Trophoblast cell (in vitro differentiated cells and primary cell): ENCODE measurements around the gene EP400.

Experiments
- DNase-seq, 2 donors: peaks; one replicate each; pipeline ENCODE4 v3.0.0-alpha.2; 2016
- H2AFZ ChIP-seq: 2 replicates; pipeline ENCODE4 v1.6.1; 2013; ENCODE audit warnings: low read length, moderate library complexity, mild to moderate bottlenecking; ENCODE audit not compliant: insufficient read depth, poor library complexity
- H2AK5ac ChIP-seq: 2 replicates; pipeline ENCODE4 v1.6.1; 2013; ENCODE audit warnings: mild to moderate bottlenecking, low read length
- H2BK120ac ChIP-seq: 2 replicates; pipeline ENCODE4 v1.6.1; 2013; ENCODE audit warnings: low read length, mild to moderate bottlenecking, moderate library complexity; ENCODE audit not compliant: insufficient read depth, poor library complexity
- H2BK12ac ChIP-seq: 2 replicates; pipeline ENCODE4 v1.6.1; 2013; ENCODE audit warnings: mild to moderate bottlenecking, low read length, moderate library complexity
- H2BK5ac ChIP-seq: 2 replicates; pipeline ENCODE4 v1.6.1; 2013; ENCODE audit warnings: low read length, low read depth, moderate library complexity, mild to moderate bottlenecking; ENCODE audit not compliant: poor library complexity
- H3K14ac ChIP-seq: 2 replicates; pipeline ENCODE4 v1.6.1; 2013; ENCODE audit warnings: mild to moderate bottlenecking, low read length
- H3K18ac ChIP-seq: 2 replicates; pipeline ENCODE4 v1.6.1; 2013; ENCODE audit warnings: mild to moderate bottlenecking, low read length
- H3K23ac ChIP-seq: 2 replicates; pipeline ENCODE4 v1.6.1; 2013; ENCODE audit warnings: low read length
- H3K27ac ChIP-seq: 2 replicates; pipeline ENCODE4 v1.5.1; 2013; ENCODE audit warnings: low read depth, mild to moderate bottlenecking, inconsistent platforms, low read length, moderate library complexity
- H3K27me3 ChIP-seq: 2 replicates; pipeline ENCODE4 v1.6.1; 2013; ENCODE audit warnings: inconsistent platforms, mild to moderate bottlenecking, low read length, moderate library complexity; ENCODE audit not compliant: insufficient read depth
- H3K36me3 ChIP-seq, 2 experiments: 1 replicate in 1 of 2; 2 replicates in 1 of 2; pipeline ENCODE4 v1.6.1; 2013; ENCODE audit warnings: low read length in 2 of 2, mild to moderate bottlenecking in 2 of 2, moderate library complexity in 1 of 2; ENCODE audit not compliant: insufficient read depth in 2 of 2, control insufficient read depth in 1 of 2
- H3K4ac ChIP-seq: 2 replicates; pipeline ENCODE4 v1.6.1; 2013; ENCODE audit warnings: low read depth, mild to moderate bottlenecking, low read length, moderate library complexity
- H3K4me1 ChIP-seq, 2 experiments: 1 replicate in 1 of 2; 2 replicates in 1 of 2; pipeline ENCODE4 v1.6.1; 2013; ENCODE audit warnings: low read length in 2 of 2, mild to moderate bottlenecking in 2 of 2, moderate library complexity in 1 of 2; ENCODE audit not compliant: insufficient read depth in 2 of 2, control insufficient read depth in 1 of 2
- H3K4me2 ChIP-seq: 2 replicates; pipeline ENCODE4 v1.6.1; 2013; ENCODE audit warnings: inconsistent platforms, mild to moderate bottlenecking, low read length, moderate library complexity
- H3K4me3 ChIP-seq: 2 replicates; pipeline ENCODE4 v1.5.1; 2013; ENCODE audit warnings: mild to moderate bottlenecking, low read depth, low read length, inconsistent platforms
- H3K79me1 ChIP-seq: one replicate; pipeline ENCODE4 v1.6.1; 2013; ENCODE audit warnings: low read length
- H3K79me2 ChIP-seq: 2 replicates; pipeline ENCODE4 v1.6.1; 2013; ENCODE audit warnings: low read length, mild to moderate bottlenecking; ENCODE audit not compliant: control insufficient read depth, insufficient read depth, poor library complexity
- H3K9ac ChIP-seq: 2 replicates; pipeline ENCODE4 v1.6.1; 2013; ENCODE audit warnings: mild to moderate bottlenecking, low read length
- H3K9me3 ChIP-seq: 2 replicates; pipeline ENCODE4 v1.6.1; 2013; ENCODE audit warnings: low read depth, mild to moderate bottlenecking, control low read depth, inconsistent platforms, low read length; ENCODE audit not compliant: insufficient read depth
- H4K12ac ChIP-seq: 2 replicates; pipeline ENCODE4 v1.6.1; 2013; ENCODE audit warnings: low read depth, mild to moderate bottlenecking, low read length, moderate library complexity
- H4K8ac ChIP-seq: 2 replicates; pipeline ENCODE4 v1.6.1; 2013; ENCODE audit warnings: low read depth, mild to moderate bottlenecking, low read length, moderate library complexity
- H4K91ac ChIP-seq: one replicate; pipeline ENCODE4 v1.6.1; 2013; ENCODE audit warnings: low read depth, mild to moderate bottlenecking, low read length, moderate library complexity
- WGBS: extraction: QIAGEN DNeasy Blood & Tissue Kit; methylation state at CpG from one replicate; pipeline ENCODE4 v1.1.7; 2013; ENCODE audit warnings: missing lambda C conversion rate; ENCODE audit not compliant: insufficient read length, insufficient coverage; ENCODE audit errors: extremely low coverage; 5-methylcytosine and 5-hydroxymethylcytosine counted together

EP400 gene

DNA sequence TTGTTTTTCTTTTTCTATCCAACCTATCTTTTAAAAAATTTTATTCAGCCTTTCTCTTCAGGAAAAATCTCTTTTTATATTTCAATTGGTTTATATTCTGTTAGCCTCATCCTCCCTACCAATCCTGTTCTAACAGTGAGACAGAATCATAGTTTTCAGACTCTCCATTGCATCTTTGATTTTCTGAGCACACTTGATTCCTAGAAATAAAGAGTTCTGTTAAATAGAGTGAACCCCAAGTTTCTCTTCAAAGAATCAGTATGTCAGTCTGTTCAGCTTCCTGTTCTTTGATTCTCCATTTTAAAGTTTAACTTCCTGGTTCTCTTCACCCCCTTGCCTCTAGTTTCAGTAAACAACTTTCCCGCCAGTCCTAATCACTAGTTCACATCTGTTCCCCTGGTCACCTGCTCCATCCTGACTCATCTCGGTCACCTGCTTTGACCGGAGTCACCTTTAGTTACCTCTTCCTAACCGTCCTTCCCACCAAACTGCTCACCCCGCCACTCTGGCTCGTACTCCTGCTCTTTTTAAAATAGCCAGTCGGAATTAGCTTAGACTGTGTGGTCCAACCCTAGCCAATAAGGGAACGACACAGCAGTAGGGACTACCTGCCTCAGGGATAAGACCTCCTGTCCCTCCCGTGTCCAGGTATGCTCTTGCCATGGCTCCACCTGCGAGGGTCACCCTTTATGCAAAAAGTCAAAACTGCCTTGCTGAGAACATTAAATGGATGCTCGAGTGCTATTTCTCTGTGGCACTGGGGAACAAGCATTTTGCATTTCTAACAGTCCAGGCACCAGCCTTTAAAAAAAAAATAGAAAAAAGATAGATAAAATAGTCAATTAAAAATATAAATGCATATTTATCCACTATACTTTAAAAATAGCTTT is 146.0 kb downstream of the EP400 start:
- no CpG with 5 or more reads among the region's 11 CpGs for WGBS
- DNase-seq, result peak in 1 of 2 donors; percentile 25
- H4K8ac ChIP-seq, result no peak overlapping the region
- no peak overlapping the region for H3K4ac ChIP-seq
- H3K79me1 ChIP-seq, result no peaks in the 10 kb centered on the region
- no peaks in the 10 kb centered on the region for H3K4me1 ChIP-seq
- H3K14ac ChIP-seq, result no peak overlapping the region
- H3K36me3 ChIP-seq, result peaks cover 31 to 32% of the 10 kb centered on the region in 2 experiments
- no peak overlapping the region for H3K18ac ChIP-seq
- H4K91ac ChIP-seq, result no peak overlapping the region
- no peak overlapping the region for H2BK5ac ChIP-seq
- no peak overlapping the region for H3K23ac ChIP-seq
- peaks cover 5% of the 10 kb centered on the region for H3K9me3 ChIP-seq
- H4K12ac ChIP-seq, result no peak overlapping the region
- H3K79me2 ChIP-seq, result no peaks in the 10 kb centered on the region
- no peak overlapping the region for H3K4me3 ChIP-seq
- no peak overlapping the region for H3K27ac ChIP-seq
- no peak overlapping the region for H2AK5ac ChIP-seq
- H3K27me3 ChIP-seq, result no peaks in the 10 kb centered on the region
- H3K9ac ChIP-seq, result no peak overlapping the region
- H2BK120ac ChIP-seq, result no peak overlapping the region
- H2AFZ ChIP-seq, result no peak overlapping the region
- H3K4me2 ChIP-seq, result no peak overlapping the region
- H2BK12ac ChIP-seq, result no peak overlapping the region

- WGBS, result no CpG with 5 or more reads among the region's 12 CpGs
- Histone ChIP-seq H2BK120ac (no peak overlapping the region), H2AK5ac (no peak overlapping the region), H4K12ac (peak overlapping the region; percentile 28), H2BK12ac (peak overlapping the region; percentile 17), H3K4me2 (no peak overlapping the region), H3K27ac (no peak overlapping the region), H3K18ac (no peak overlapping the region), H4K8ac (no peak overlapping the region), H3K79me2 (no peaks in the 10 kb centered on the region), H3K79me1 (no peaks in the 10 kb centered on the region), H3K4me1 (no peaks in the 10 kb centered on the region), H3K36me3 (peaks cover 19 to 28% of the 10 kb centered on the region in 2 experiments), H3K4me3 (no peak overlapping the region), H3K4ac (no peak overlapping the region), H3K9ac (no peak overlapping the region), H4K91ac (no peak overlapping the region), H2BK5ac (no peak overlapping the region), H3K14ac (no peak overlapping the region), H3K23ac (no peak overlapping the region), H3K27me3 (no peaks in the 10 kb centered on the region), H2AFZ (no peak overlapping the region), H3K9me3 (peaks cover 3% of the 10 kb centered on the region)
- no peak for DNase-seq
Observed at GRCh38 chr12:132099739-132100138, 150.0 kb downstream of the EP400 start.

GRCh38 chr12:132100306-132101065 is 150.7 kb downstream of the EP400 start:
- Histone ChIP-seq H3K79me1 (no peaks in the 10 kb centered on the region), H3K14ac (no peak overlapping the region), H4K8ac (no peak overlapping the region), H3K4me2 (no peak overlapping the region), H2BK120ac (no peak overlapping the region), H2AFZ (no peak overlapping the region), H3K9ac (no peak overlapping the region), H3K4me3 (no peak overlapping the region), H3K36me3 (peaks cover 23 to 32% of the 10 kb centered on the region in 2 experiments), H3K9me3 (peaks cover 3% of the 10 kb centered on the region), H2BK12ac (no peak overlapping the region), H2BK5ac (no peak overlapping the region), H3K4me1 (no peaks in the 10 kb centered on the region), H3K18ac (no peak overlapping the region), H3K23ac (no peak overlapping the region), H3K4ac (peak overlapping the region; percentile 30), H4K12ac (no peak overlapping the region), H3K27me3 (no peaks in the 10 kb centered on the region), H3K27ac (no peak overlapping the region), H3K79me2 (no peaks in the 10 kb centered on the region), H2AK5ac (no peak overlapping the region), H4K91ac (no peak overlapping the region)
- WGBS, result no CpG with 5 or more reads among the region's 13 CpGs
- DNase-seq, result no peak

DNA sequence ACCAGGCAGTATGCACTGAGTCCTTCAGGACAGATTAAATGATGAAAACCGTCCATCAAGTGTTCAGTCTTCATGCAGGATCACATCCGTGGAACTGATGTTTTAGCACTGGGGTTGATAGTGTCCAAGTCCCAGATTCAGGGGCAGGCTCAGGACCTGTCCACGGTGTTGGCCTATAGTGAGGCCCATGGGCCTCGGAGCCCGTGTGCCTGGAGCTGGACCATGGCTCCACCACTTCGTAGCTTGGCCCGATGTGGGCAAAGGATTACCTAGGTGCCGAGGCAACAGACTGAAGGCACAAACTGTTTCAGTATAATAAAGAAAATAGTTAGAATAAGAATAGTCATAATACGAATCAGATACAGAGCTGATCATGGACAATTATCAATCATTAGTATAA is 152.6 kb downstream of the EP400 start:
- Histone ChIP-seq H2BK12ac (no peak overlapping the region), H4K12ac (no peak overlapping the region), H3K9ac (no peak overlapping the region), H3K27me3 (no peaks in the 10 kb centered on the region), H3K79me2 (no peaks in the 10 kb centered on the region), H3K27ac (no peak overlapping the region), H2AK5ac (no peak overlapping the region), H3K23ac (no peak overlapping the region), H3K4ac (no peak overlapping the region), H3K9me3 (no peaks in the 10 kb centered on the region), H3K4me2 (no peak overlapping the region), H3K36me3 (peaks cover 22 to 26% of the 10 kb centered on the region in 2 experiments), H2BK5ac (no peak overlapping the region), H3K18ac (no peak overlapping the region), H3K4me3 (no peak overlapping the region), H3K79me1 (no peaks in the 10 kb centered on the region), H3K4me1 (no peaks in the 10 kb centered on the region), H4K91ac (no peak overlapping the region), H2AFZ (no peak overlapping the region), H3K14ac (no peak overlapping the region), H4K8ac (no peak overlapping the region), H2BK120ac (no peak overlapping the region)
- WGBS, result no CpG with 5 or more reads among the region's 9 CpGs
- DNase-seq, result no peak
